ENCODE measurements around the gene CNOT3.

The CNOT3 gene

GRCh38 chr19:54121259-54121658, 16.3 kb upstream of the CNOT3 start:
- DNase-seq (ENCODE audit: low read depth in 2 of 2), result no peak

GRCh38 chr19:54123682-54124081, 13.9 kb upstream of the CNOT3 start:
- no peak for DNase-seq (ENCODE audit: low read depth in 2 of 2)

- DNase-seq (ENCODE audit: low read depth in 2 of 2), result no peak
Measured at GRCh38 chr19:54124393-54124792, 13.2 kb upstream of the CNOT3 start.

GRCh38 chr19:54125713-54126112, 11.8 kb upstream of the CNOT3 start:
- no peak for DNase-seq (ENCODE audit: low read depth in 2 of 2)

DNA sequence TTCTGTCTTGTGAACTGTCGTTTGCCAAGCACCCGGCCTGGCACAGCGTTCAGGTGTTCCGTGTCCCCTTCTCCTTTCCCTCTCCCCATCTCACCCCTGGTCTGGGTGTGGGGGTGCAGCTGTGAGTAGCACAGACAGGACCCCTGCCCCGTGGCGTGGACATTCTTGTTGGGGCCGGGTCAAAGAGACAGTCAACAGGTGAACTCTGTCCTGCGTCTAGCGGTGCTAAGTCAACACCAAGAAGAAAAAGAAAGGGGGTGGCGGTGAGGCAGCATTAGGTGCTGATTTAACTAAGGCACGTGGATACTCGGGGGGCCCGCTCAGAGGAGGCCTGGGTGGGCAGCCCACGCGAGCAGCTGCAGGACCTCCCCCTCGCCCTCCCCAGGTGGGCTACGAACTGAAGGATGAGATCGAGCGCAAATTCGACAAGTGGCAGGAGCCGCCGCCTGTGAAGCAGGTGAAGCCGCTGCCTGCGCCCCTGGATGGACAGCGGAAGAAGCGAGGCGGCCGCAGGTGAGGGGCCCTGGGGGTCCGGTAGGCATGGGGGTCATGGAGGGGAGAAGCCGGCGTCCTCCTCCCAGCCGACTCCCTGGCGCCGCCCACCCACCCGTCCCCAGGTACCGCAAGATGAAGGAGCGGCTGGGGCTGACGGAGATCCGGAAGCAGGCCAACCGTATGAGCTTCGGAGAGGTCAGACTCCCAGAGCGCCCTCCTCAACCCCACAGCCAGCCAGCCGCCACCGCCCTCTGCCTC, 9.7 kb upstream of the CNOT3 start:
- DNase-seq (ENCODE audit: low read depth in 2 of 2), result no peak

GRCh38 chr19:54128441-54128725, 9.2 kb upstream of the CNOT3 start:
- DNase-seq (ENCODE audit: low read depth in 2 of 2), result no peak

- no peak for DNase-seq (ENCODE audit: low read depth in 2 of 2)
Measured at GRCh38 chr19:54128796-54129616, 8.6 kb upstream of the CNOT3 start.

- no peak for DNase-seq (ENCODE audit: low read depth in 2 of 2)
Measured at GRCh38 chr19:54129617-54129996, 8.0 kb upstream of the CNOT3 start.

- no peak for DNase-seq (ENCODE audit: low read depth in 2 of 2)
Measured at GRCh38 chr19:54133312-54133956, 4.1 kb upstream of the CNOT3 start.

DNA sequence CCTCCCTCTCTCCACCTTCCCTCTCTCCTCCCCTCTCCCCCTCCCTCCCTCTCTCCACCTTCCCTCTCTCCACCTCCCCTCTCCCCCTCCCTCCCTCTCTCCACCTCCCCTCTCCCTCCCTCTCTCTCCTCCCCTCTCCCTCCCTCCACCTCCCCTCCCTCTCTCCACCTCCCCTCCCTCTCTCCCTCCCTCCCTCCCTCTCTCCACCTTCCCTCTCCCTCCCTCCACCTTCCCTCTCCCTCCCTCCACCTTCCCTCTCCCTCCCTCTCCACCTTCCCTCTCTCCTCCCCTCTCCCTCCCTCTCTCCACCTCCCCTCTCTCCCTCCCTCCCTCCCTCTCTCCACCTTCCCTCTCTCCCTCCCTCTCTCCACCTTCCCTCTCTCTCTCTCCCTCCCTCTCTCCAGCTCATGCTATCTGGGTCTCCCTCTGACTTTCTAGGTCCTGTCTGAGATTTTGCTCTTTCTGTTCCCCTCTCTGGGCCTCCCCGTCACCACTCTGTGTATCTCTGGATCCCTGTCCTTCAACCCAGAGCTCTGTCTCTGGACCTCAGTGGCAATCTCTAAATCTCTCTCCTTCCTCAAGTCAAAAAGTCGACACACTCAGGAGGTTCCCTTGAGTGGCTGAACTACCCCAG, 3.5 kb upstream of the CNOT3 start:
- DNase-seq (ENCODE audit: low read depth in 2 of 2), result no peak

DNA sequence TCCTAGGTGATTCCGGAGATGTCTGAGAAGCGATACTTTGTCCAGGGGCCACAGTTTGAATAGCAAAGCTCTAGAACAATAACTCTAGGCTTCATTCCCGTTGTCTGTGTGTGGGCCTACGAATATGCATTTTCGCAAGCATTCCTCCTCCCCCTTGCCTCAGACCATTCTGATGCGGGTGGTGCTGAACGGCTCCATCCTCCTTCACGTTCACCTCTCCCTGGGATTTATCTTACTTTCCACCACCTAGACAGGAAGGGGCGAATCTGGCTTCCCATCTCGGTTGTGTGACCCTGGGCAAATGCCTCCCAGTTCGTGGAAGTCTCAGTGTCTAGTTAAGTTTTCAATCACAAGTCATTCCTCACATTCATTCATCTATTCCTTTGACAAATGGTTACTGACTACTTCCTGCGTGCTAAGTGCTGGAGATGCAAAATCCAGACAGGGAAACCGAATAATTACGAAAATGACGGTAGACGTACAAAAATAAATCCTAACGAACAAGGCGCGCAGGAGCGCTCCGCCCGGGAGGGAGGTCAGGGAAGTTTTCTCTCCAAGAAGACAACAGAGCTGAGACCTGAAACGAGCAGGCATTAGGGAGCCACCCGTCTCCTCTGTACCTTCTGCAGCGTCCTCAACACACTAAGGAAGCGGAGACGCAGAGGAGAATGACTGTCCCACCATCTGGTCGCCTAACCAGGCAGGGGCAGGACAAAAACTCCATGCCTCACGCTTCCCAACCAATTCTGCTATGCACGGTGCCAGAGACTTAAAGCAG, 1.3 kb upstream of the CNOT3 start:
- no peak for DNase-seq (ENCODE audit: low read depth in 2 of 2)

- peak; percentile 98 to 99 for DNase-seq (ENCODE audit: low read depth in 2 of 2)
Measured at GRCh38 chr19:54136864-54137698, 481 bp upstream of the CNOT3 start.

- no peak for DNase-seq (ENCODE audit: low read depth in 2 of 2)
Measured at GRCh38 chr19:54138489-54139256, 1.1 kb downstream of the CNOT3 start.

DNA sequence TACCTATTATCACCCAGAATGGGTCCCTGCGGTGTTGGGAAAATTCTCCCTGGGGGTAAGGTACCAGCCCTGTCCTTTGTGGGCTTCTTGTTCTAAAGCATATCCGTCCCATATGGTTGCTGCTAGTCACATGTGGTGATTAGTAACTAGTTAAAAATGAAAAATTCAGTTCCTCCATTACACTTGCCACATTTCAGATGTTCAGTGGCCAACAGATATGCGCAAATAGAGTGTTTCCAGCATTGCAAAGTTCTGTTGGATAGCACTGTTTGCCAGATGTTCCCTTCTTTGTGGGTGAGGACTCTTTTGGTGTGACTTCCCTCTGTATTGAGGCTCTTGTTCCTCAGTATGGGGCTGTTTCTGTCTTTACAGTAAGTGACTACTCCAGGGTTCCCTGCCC, 3.8 kb downstream of the CNOT3 start:
- DNase-seq (ENCODE audit: low read depth in 2 of 2), result no peak

DNA sequence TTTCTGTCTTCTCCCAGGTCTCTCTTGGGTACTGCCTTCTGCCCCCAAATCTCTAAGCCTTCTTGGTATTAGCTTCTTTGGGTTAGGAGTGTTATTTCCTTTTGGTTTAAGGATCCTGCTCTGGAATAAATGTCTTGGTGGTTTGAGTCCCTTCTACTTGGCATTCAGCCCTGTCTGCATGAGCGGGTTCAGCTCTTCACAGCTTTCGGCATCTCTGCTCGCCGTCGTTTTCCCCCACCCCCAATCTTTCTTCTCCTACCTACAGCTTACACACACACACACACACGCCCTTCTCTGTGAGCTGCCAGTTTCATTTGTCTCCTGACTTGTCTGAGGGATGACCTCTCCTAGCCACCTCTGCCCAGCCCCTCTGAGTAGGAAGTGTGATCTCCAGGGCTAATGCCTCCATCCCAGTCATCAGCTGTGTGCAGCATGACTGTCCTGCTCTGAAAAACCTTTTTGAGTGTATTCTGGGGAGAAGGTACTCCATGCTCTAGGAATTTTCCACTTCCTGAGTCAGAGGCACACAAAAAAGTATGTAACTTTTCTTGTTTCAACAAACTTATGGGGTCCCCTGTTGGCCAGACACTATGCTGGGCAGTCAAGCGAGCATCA, 4.7 kb downstream of the CNOT3 start:
- no peak for DNase-seq (ENCODE audit: low read depth in 2 of 2)

DNA sequence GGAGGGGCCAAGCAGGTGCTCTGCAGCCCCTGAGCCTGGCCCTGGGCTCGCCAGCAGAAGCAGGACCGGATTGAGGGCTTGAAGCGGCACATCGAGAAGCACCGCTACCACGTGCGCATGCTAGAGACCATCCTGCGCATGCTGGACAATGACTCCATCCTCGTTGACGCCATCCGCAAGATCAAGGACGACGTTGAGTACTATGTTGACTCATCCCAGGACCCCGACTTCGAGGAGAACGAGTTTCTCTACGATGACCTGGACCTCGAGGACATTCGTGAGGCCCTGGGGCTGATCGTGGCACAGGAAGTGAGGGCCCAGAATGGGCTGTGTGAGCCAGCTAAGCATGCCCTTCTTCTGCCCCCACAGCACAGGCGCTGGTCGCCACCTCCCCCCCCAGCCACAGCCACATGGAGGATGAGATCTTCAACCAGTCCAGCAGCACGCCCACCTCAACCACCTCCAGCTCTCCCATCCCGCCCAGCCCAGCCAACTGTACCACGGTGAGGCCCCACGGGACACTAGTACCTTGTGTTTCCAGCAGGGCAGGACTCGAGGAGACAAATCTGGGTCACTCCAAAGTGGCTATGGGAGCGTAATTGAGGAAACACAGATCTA, 8.1 kb downstream of the CNOT3 start:
- DNase-seq (ENCODE audit: low read depth in 2 of 2), result no peak

DNA sequence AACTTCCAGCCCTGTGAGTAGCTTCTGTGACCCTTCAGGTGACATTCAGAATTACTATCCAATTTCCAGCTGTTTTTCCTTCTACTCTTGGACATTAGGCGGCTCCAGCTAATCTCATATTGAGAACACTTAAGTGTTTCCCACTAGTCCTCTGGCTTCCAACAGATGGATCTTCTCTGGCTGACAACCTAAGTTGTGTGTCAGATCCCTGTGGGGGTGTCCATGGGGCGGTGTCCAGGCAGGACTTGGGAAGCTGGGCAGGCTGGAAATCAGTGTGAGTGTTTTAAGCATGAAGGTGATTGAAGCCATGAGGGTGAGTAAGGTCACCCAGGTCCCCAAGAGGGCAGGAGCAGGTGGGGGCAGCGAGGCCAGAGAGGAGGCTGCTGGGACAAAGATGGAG, 10.1 kb downstream of the CNOT3 start:
- DNase-seq (ENCODE audit: low read depth in 2 of 2), result no peak

DNA sequence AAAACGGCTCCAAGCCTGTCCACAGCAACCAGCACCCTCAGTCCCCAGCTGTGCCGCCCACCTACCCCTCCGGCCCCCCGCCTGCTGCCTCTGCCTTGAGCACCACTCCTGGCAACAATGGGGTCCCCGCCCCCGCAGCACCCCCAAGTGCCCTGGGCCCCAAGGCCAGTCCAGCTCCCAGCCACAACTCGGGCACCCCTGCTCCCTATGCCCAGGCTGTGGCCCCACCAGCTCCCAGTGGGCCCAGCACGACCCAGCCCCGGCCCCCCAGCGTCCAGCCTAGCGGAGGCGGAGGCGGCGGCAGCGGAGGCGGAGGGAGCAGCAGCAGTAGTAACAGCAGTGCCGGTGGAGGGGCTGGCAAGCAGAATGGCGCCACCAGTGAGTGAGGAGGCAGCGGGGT, 10.6 kb downstream of the CNOT3 start:
- DNase-seq (ENCODE audit: low read depth in 2 of 2), result no peak

Data from stimulated activated CD8-positive, alpha-beta memory T cell treated with anti-CD3 and anti-CD28 coated beads, Interleukin-15, amount 100 ng/mL, for 4 hours (primary cell).